OCI-LY3 (cell line): ENCODE results near the gene TLR3.

ENCODE experiments used
- CTCF ChIP-seq: fragments of 200-600, 300-600 bp; sonication (generic); IDR thresholded peaks from 2 replicates; pipeline ENCODE4 v1.5.1; 2014; ENCODE audit warnings: antibody characterized with exemption, low read length, low read depth
- EZH2phosphoT487 ChIP-seq: fragments of 200-600 bp; shearing (Covaris generic); IDR thresholded peaks from 2 replicates; pipeline ENCODE4 v1.6.1; 2018; ENCODE audit warnings: antibody characterized with exemption, mixed run types, low read depth

GRCh38 chr4:186078981-186079638 is 10.2 kb downstream of the TLR3 start:
- TF ChIP-seq CTCF: no peak
- no peak for TF ChIP-seq EZH2phosphoT487
